Measurements from ENCODE around the gene TBC1D14. TPM values are rescaled to one million over a fixed set of nuclear protein-coding genes. Genes with fewer than 3 reads are reported as not detected.
A peak's percentile ranks its signal among the peaks of the same experiment; 100 is the strongest.

TBC1D14 gene
- total RNA-seq, 4 donors from 2014 or later: 36.0 to 56.2 (median 41.4) TPM

DNA sequence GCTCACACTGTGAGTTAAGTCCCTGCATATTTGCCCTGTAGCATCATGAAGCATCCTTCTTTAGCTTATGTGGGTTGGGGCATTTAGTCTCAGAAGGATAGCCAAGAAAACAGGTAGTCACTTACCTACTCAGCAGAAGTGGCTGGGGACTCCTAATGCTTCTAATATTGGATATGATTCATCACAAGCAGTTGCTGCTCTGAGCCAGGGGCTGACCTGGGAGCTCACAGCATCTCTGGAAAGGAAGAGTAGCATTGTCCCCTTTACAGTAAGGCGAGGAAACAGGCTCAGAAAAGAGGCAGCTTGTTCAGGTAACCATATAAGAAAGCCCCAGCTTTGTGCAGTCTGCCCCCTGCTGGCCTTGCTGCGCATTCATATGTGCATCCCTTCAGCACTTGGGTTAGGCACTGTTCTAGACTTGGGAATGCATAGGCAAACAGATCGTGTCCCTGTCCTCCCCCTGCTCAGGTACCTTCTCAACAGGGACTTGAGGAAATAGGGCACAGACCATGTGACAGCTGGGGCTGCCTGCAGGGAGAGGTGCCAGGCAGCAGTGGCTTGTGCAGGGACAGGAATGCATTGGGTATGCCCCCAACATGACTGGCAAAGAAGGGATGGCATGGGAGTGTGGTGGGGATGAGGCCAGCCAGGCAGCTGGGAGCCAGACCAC, 35.7 kb upstream of the TBC1D14 start:
- H3K9me3 ChIP-seq: no peaks in the 10 kb centered on the region
- peaks cover 0 to 50% of the 10 kb centered on the region in 2 donors for H3K36me3 ChIP-seq
- peak; percentile 45 to 73 for DNase-seq
- in situ Hi-C loops (cut with MboI; ENCODE audit: low sequenced_read_pairs in 4 of 4): loop anchor here in 1 of 4 donors (10.0 kb wide), 1 partner anchor 149 kb away; no protein-coding TSS in a partner anchor
- peaks cover 42 to 58% of the 10 kb centered on the region in 2 donors for H3K4me1 ChIP-seq
- intact Hi-C loops (cut with DNase I; ENCODE audit: low total_unique reads): loop anchor here (1.0 to 2.0 kb wide), 2 partner anchors 91 to 154 kb away; partner anchors contain the start of gene KIAA0232
- H3K27ac ChIP-seq: peak overlapping the region; percentile 80 to 90 (median 84)
- no peak overlapping the region for H3K4me3 ChIP-seq
- peak; percentile 32 to 37 for ATAC-seq
- TF ChIP-seq CTCF (IDR thresholded peaks at IDR 0.05 in 4 of 5, conservative IDR thresholded peaks at IDR 0.05 in 1 of 5) (peak; percentile 70 to 88 (median 84)), POLR2A (IDR thresholded peaks at IDR 0.05) (no peak)
- no peaks in the 10 kb centered on the region for H3K27me3 ChIP-seq

DNA sequence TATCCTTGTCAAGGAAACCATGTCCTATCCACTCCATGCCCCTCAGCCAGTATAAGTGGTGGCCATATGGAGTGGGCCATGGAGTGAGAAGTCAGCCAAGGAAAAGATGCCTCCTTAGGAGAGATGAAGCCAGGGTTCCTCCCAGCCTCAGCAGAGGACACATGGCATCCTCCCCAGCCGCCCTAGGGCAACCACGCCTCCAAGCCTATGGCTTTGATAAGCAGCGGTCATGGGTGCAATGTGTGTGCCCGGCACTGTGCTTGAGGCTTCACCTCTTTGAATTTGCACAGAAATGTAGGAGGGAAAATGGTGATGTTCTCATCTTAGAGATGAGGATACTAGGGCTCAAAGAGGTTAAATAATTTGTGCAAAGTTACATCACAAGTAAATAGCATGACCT, 34.6 kb upstream of the TBC1D14 start:
- peak overlapping the region; percentile 80 to 90 (median 84) for H3K27ac ChIP-seq
- H3K36me3 ChIP-seq: peaks cover 0 to 58% of the 10 kb centered on the region in 2 donors
- DNase-seq: no peak
- no peaks in the 10 kb centered on the region for H3K27me3 ChIP-seq
- no peak for TF ChIP-seq POLR2A (IDR thresholded peaks at IDR 0.05)
- TF ChIP-seq CTCF (IDR thresholded peaks at IDR 0.05 in 4 of 5, conservative IDR thresholded peaks at IDR 0.05 in 1 of 5): no peak
- H3K4me1 ChIP-seq: peaks cover 39 to 48% of the 10 kb centered on the region in 2 donors
- intact Hi-C loops (cut with DNase I; ENCODE audit: low total_unique reads) (loop anchor here (1.0 to 2.0 kb wide), 2 partner anchors 92 to 155 kb away; partner anchors contain the start of gene KIAA0232), in situ Hi-C loops (cut with MboI; ENCODE audit: low sequenced_read_pairs in 4 of 4) (loop anchor here in 1 of 4 donors (10.0 kb wide), 1 partner anchor 150 kb away; no protein-coding TSS in a partner anchor)
- ATAC-seq: no peak
- no peaks in the 10 kb centered on the region for H3K9me3 ChIP-seq
- H3K4me3 ChIP-seq: no peak overlapping the region

DNA sequence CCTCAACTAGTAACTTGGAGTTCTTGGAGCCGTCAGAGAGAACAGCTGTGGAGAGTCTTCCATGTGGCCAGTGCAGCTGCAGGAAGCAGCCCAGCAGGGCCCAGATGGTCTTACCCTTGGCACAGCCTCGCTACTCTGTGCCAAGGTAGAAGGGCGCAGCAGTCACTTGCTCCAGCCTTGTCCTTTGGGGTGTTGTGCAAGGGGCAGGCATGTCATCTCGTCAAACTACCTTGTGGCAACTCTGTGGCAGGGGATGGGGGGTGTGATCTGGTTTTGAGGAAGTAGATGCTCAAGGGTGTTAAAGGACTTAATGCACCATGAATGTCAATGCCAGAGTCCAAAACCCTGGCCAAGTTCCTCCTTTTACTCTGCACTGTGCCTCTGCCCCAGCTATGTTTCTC, 34.2 kb upstream of the TBC1D14 start:
- H3K4me1 ChIP-seq: peaks cover 36 to 44% of the 10 kb centered on the region in 2 donors
- DNase-seq (peak; percentile 74 to 92), ATAC-seq (peak; percentile 64 to 92)
- H3K4me3 ChIP-seq: no peak overlapping the region
- H3K27ac ChIP-seq: peak overlapping the region; percentile 80 to 90 (median 84)
- intact Hi-C loops (cut with DNase I; ENCODE audit: low total_unique reads) (loop anchor here (2.0 kb wide), 1 partner anchor 93 kb away; the partner anchor contains the start of gene KIAA0232), in situ Hi-C loops (cut with MboI; ENCODE audit: low sequenced_read_pairs in 4 of 4) (loop anchor here in 1 of 4 donors (10.0 kb wide), 1 partner anchor 151 kb away; no protein-coding TSS in a partner anchor)
- TF ChIP-seq POLR2A (IDR thresholded peaks at IDR 0.05) (no peak), CTCF (IDR thresholded peaks at IDR 0.05 in 4 of 5, conservative IDR thresholded peaks at IDR 0.05 in 1 of 5) (no peak)
- H3K36me3 ChIP-seq: peaks cover 0 to 61% of the 10 kb centered on the region in 2 donors
- no peaks in the 10 kb centered on the region for H3K27me3 ChIP-seq
- H3K9me3 ChIP-seq: no peaks in the 10 kb centered on the region

DNA sequence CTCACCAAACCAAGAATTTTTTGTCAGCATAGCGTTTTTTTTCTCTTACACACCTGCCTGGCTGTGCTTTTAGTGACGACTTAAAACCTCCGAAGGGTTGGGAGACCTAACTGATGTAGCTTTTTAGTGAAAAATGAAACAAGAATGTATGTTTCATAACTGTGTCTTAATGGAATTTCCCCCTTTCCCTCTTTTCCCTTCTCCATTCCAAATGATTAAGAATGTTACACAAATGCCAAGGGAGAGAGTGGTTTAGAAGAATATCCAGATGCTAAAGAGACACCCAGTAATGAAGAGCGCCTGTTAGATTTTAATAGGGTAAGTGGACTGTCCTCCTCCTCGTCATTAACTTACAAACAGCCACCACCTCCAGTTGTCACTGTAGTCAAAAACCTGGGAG, 33.2 kb upstream of the TBC1D14 start:
- in situ Hi-C loops (cut with MboI; ENCODE audit: low sequenced_read_pairs in 4 of 4) (loop anchor here in 1 of 4 donors (10.0 kb wide), 1 partner anchor 152 kb away; no protein-coding TSS in a partner anchor), intact Hi-C loops (cut with DNase I; ENCODE audit: low total_unique reads) (no loop called here)
- no peak for DNase-seq

More for the DNA sequence above, 33.2 kb upstream of the TBC1D14 start:
- TF ChIP-seq POLR2A (IDR thresholded peaks at IDR 0.05) (no peak), CTCF (IDR thresholded peaks at IDR 0.05 in 4 of 5, conservative IDR thresholded peaks at IDR 0.05 in 1 of 5) (no peak)
- H3K4me3 ChIP-seq: no peak overlapping the region
- peak overlapping the region; percentile 80 to 90 (median 84) for H3K27ac ChIP-seq
- H3K27me3 ChIP-seq: no peaks in the 10 kb centered on the region
- H3K36me3 ChIP-seq: peaks cover 0 to 70% of the 10 kb centered on the region in 2 donors
- H3K4me1 ChIP-seq: peaks cover 36 to 43% of the 10 kb centered on the region in 2 donors
- no peaks in the 10 kb centered on the region for H3K9me3 ChIP-seq
- no peak for ATAC-seq

All from gastrocnemius medialis (tissue), 4 donors.